H1 (cell line): ENCODE results near the gene LSM14B. TPM values are rescaled to one million over a fixed set of nuclear protein-coding genes. Genes with fewer than 3 reads are reported as not detected.

Experiments used
- CTCF ChIA-PET: fragments of 300-600 bp; sonication (Branson Sonifier 250); formaldehyde crosslinking; loops from one replicate; lab custom pipeline; 2021; ENCODE audit not compliant: partially characterized antibody; lab: Charles Lee
- POLR2A ChIA-PET: fragments of 300-600 bp; sonication (Branson Sonifier 250); formaldehyde crosslinking; loops from one replicate; lab custom pipeline; 2021; ENCODE audit warnings: inconsistent platforms; ENCODE audit not compliant: partially characterized antibody; lab: Charles Lee
- DNase-seq, 2 experiments: peaks; one replicate each; pipeline versions ENCODE4 v3.0.0 to v3.0.0-alpha.2; 2010 to 2022; ENCODE audit warnings: low spot score in 2 of 2, low read depth in 1 of 2, mixed read lengths in 1 of 2
- FAIRE-seq: peaks from 2 replicates; lab custom pipeline; 2011; peaks lifted over from hg19 to GRCh38; lab: Jason Lieb, UNC
- H2AFZ ChIP-seq: 2 replicates; pipeline ENCODE4 v1.8.1; 2012; ENCODE audit warnings: low read length, inconsistent platforms
- H2AK5ac ChIP-seq: 2 replicates; pipeline ENCODE4 v1.6.1; 2013; ENCODE audit warnings: low read depth, low read length
- H2BK120ac ChIP-seq: replicated peaks from 2 replicates; pipeline ENCODE3; 2013; ENCODE audit warnings: low read depth, low read length, inconsistent platforms
- H2BK12ac ChIP-seq: 2 replicates; pipeline ENCODE4 v1.6.1; 2013; ENCODE audit warnings: low read depth, low read length
- H2BK15ac ChIP-seq: 2 replicates; pipeline ENCODE4 v1.6.1; 2013; ENCODE audit warnings: low read length
- H2BK20ac ChIP-seq: 2 replicates; pipeline ENCODE4 v1.6.1; 2013; ENCODE audit warnings: low read length
- H2BK5ac ChIP-seq: 2 replicates; pipeline ENCODE4 v1.6.1; 2013; ENCODE audit warnings: low read depth, low read length
- H3K14ac ChIP-seq: 2 replicates; pipeline ENCODE4 v1.6.1; 2013; ENCODE audit warnings: inconsistent platforms; ENCODE audit not compliant: insufficient read length
- H3K18ac ChIP-seq: 2 replicates; pipeline ENCODE4 v1.6.1; 2013; ENCODE audit warnings: low read length; ENCODE audit errors: extremely low read depth
- H3K23ac ChIP-seq: 2 replicates; pipeline ENCODE4 v1.6.1; 2013; ENCODE audit warnings: inconsistent platforms; ENCODE audit not compliant: insufficient read length
- H3K23me2 ChIP-seq: 2 replicates; pipeline ENCODE4 v1.6.1; 2013; ENCODE audit warnings: low read depth, low read length
- H3K27ac ChIP-seq: 2 replicates; pipeline ENCODE4 v1.6.1; 2011; ENCODE audit warnings: low read depth, low read length, inconsistent platforms
- H3K27me3 ChIP-seq, 4 experiments: replicated peaks in 1 of 4; 1 replicate in 1 of 4; 2 replicates in 3 of 4; pipeline versions ENCODE4 v1.6.1 to v1.8.1; 2011 to 2013; ENCODE audit warnings: low read length in 3 of 4, mild to moderate bottlenecking in 3 of 4, inconsistent platforms in 2 of 4, mixed read lengths in 2 of 4, moderate library complexity in 1 of 4; ENCODE audit not compliant: control insufficient read depth in 3 of 4, insufficient read depth in 3 of 4; ENCODE audit errors: extremely low read depth in 1 of 4
- H3K36me3 ChIP-seq, 4 experiments: 2 replicates each; pipeline versions ENCODE4 v1.6.1 to v1.8.1; 2011 to 2013; ENCODE audit warnings: mild to moderate bottlenecking in 4 of 4, low read length in 3 of 4, moderate library complexity in 2 of 4, control low read depth in 1 of 4, inconsistent platforms in 1 of 4; ENCODE audit not compliant: insufficient read depth in 4 of 4, control insufficient read depth in 2 of 4
- H3K4ac ChIP-seq: replicated peaks from 2 replicates; pipeline ENCODE3; 2013; ENCODE audit warnings: low read length, low read depth, mixed read lengths, inconsistent platforms; ENCODE audit not compliant: insufficient read length
- H3K4me1 ChIP-seq, 4 experiments: replicated peaks in 1 of 4; 1 replicate in 1 of 4; 2 replicates in 3 of 4; pipeline versions ENCODE4 v1.6.1 to v1.8.1; 2011 to 2013; ENCODE audit warnings: low read length in 3 of 4, inconsistent platforms in 2 of 4, mixed read lengths in 1 of 4; ENCODE audit not compliant: insufficient read depth in 4 of 4, control insufficient read depth in 3 of 4
- H3K4me2 ChIP-seq, 2 experiments: 2 replicates each; pipeline versions ENCODE4 v1.6.1 to v1.8.1; 2011 to 2013; ENCODE audit warnings: low read depth in 2 of 2, low read length in 2 of 2, control low read depth in 1 of 2, inconsistent platforms in 1 of 2, mild to moderate bottlenecking in 1 of 2; ENCODE audit not compliant: insufficient read depth in 1 of 2
- H3K4me3 ChIP-seq, 4 experiments: fragments of 200-600, 300-600 bp in 1 of 4; sonication (generic), shearing (Covaris generic), sonication (Bioruptor Twin) in 1 of 4; 2 replicates each; pipeline versions ENCODE4 v1.5.1 to v1.8.1; 2011 to 2016; ENCODE audit warnings: low read length in 4 of 4, low read depth in 3 of 4, control low read depth in 2 of 4, inconsistent platforms in 2 of 4, mild to moderate bottlenecking in 2 of 4, mixed read lengths in 1 of 4, moderate library complexity in 1 of 4; ENCODE audit not compliant: insufficient read depth in 2 of 4; ENCODE audit errors: extremely low read depth in 1 of 4
- H3K56ac ChIP-seq: replicated peaks from 2 replicates; pipeline ENCODE3; 2013; ENCODE audit warnings: low read depth, mild to moderate bottlenecking, mixed read lengths, low read length, inconsistent platforms; ENCODE audit not compliant: insufficient read length
- H3K79me1 ChIP-seq: 2 replicates; pipeline ENCODE4 v1.6.1; 2013; ENCODE audit warnings: low read depth, low read length, control low read depth
- H3K79me2 ChIP-seq, 2 experiments: 2 replicates each; pipeline versions ENCODE4 v1.6.1 to v1.8.1; 2012 to 2013; ENCODE audit warnings: low read length in 2 of 2, mild to moderate bottlenecking in 2 of 2, inconsistent platforms in 1 of 2; ENCODE audit not compliant: insufficient read depth in 2 of 2, control insufficient read depth in 1 of 2
- H3K9ac ChIP-seq, 4 experiments: replicated peaks in 1 of 4; 1 replicate in 1 of 4; 2 replicates in 3 of 4; pipeline versions ENCODE4 v1.6.1 to v1.8.1; 2011 to 2013; ENCODE audit warnings: low read depth in 3 of 4, low read length in 3 of 4, control low read depth in 2 of 4, mild to moderate bottlenecking in 2 of 4, moderate library complexity in 2 of 4, inconsistent platforms in 1 of 4; ENCODE audit errors: extremely low read depth in 1 of 4
- H3K9me3 ChIP-seq, 2 experiments: 2 replicates each; pipeline versions ENCODE4 v1.6.1 to v1.8.1; 2012 to 2013; ENCODE audit warnings: mild to moderate bottlenecking in 2 of 2, moderate library complexity in 2 of 2, control low read depth in 1 of 2, inconsistent platforms in 1 of 2, low read depth in 1 of 2, low read length in 1 of 2, mixed read lengths in 1 of 2; ENCODE audit not compliant: insufficient read depth in 2 of 2
- H4K20me1 ChIP-seq, 2 experiments: replicated peaks in 1 of 2; 2 replicates each; pipeline versions ENCODE3 to v1.8.1; 2011 to 2013; ENCODE audit warnings: inconsistent platforms in 2 of 2, low read length in 2 of 2, mild to moderate bottlenecking in 1 of 2; ENCODE audit not compliant: insufficient read depth in 2 of 2, control insufficient read depth in 1 of 2
- H4K5ac ChIP-seq: 2 replicates; pipeline ENCODE4 v1.6.1; 2013; ENCODE audit warnings: low read length, low read depth, mixed read lengths, inconsistent platforms; ENCODE audit not compliant: insufficient read length
- H4K8ac ChIP-seq: 2 replicates; pipeline ENCODE4 v1.8.0; 2013; ENCODE audit warnings: mild to moderate bottlenecking, moderate library complexity, low read length, inconsistent platforms; ENCODE audit not compliant: insufficient read depth; ENCODE audit errors: extremely low read depth
- H4K91ac ChIP-seq: replicated peaks from 2 replicates; pipeline ENCODE3; 2013; ENCODE audit warnings: low read length, mixed read lengths, inconsistent platforms; ENCODE audit not compliant: insufficient read length
- ASH2L ChIP-seq: fragments of 200-600, 300-600 bp; sonication (generic); IDR thresholded peaks from one replicate; pipeline ENCODE4 v1.7.1; 2017; ENCODE audit warnings: low read length
- ATF3 ChIP-seq: IDR thresholded peaks from 2 replicates; pipeline ENCODE4 v1.6.1; 2011; ENCODE audit warnings: low read depth, mild to moderate bottlenecking, low read length; ENCODE audit not compliant: insufficient read depth
- BACH1 ChIP-seq: IDR thresholded peaks from 2 replicates; pipeline ENCODE4 v1.6.1; 2012; ENCODE audit warnings: low read length, improper control_type of control experiment
- CHD2 ChIP-seq: IDR thresholded peaks from 2 replicates; pipeline ENCODE4 v1.6.1; 2012; ENCODE audit warnings: low read length, improper control_type of control experiment
- EP300 ChIP-seq, 2 experiments: IDR thresholded peaks; 1 replicate in 1 of 2; 2 replicates in 1 of 2; pipeline ENCODE4 v1.6.1; 2011 to 2012; ENCODE audit warnings: low read depth in 2 of 2, low read length in 2 of 2, mild to moderate bottlenecking in 2 of 2, borderline replicate concordance in 1 of 2, inconsistent platforms in 1 of 2, moderate library complexity in 1 of 2
- RBBP5 ChIP-seq: IDR thresholded peaks from 2 replicates; pipeline ENCODE4 v1.7.1; 2012; ENCODE audit warnings: low read depth, mild to moderate bottlenecking, inconsistent platforms, low read length, moderate library complexity, borderline replicate concordance
- RXRA ChIP-seq: IDR thresholded peaks from 2 replicates; pipeline ENCODE4 v1.6.1; 2011; ENCODE audit warnings: low read depth, mild to moderate bottlenecking, low read length, moderate library complexity; ENCODE audit not compliant: insufficient read depth
- SIRT6 ChIP-seq: IDR thresholded peaks from one replicate; pipeline ENCODE4 v1.7.1; 2012; ENCODE audit warnings: low read length, inconsistent platforms
- SIX5 ChIP-seq: IDR thresholded peaks from 2 replicates; pipeline ENCODE4 v1.6.1; 2011; ENCODE audit warnings: mild to moderate bottlenecking, low read depth, low read length
- SP2 ChIP-seq: IDR thresholded peaks from 2 replicates; pipeline ENCODE4 v1.6.1; 2012; ENCODE audit warnings: mild to moderate bottlenecking, low read length, inconsistent platforms
- TAF1 ChIP-seq: IDR thresholded peaks from 2 replicates; pipeline ENCODE4 v1.6.1; 2011; ENCODE audit warnings: mild to moderate bottlenecking, low read depth, low read length
- WGBS, 2 experiments: shearing (Covaris generic) in 1 of 2; methylation state at CpG; one replicate each; pipeline versions ENCODE4 v1.1.6 to v1.1.7; 2013 to 2015; ENCODE audit warnings: low lambda C conversion rate in 2 of 2, mixed read lengths in 2 of 2, inconsistent platforms in 1 of 2, low coverage in 1 of 2, missing lambda C conversion rate in 1 of 2; ENCODE audit not compliant: insufficient replicate concordance in 2 of 2, insufficient coverage in 1 of 2, insufficient read length in 1 of 2; ENCODE audit errors: extremely low coverage in 1 of 2, missing lambda C conversion rate in 1 of 2; 5-methylcytosine and 5-hydroxymethylcytosine counted together
- polyA plus RNA-seq, 7 experiments: library from polyadenylated mRNA; depleted of rRNA in 3 of 7; stranded (reverse) in 5 of 7; unstranded in 2 of 7; fragments of >200 nt in 5 of 7; fragments of 200-250 nt in 2 of 7; gene quantifications; 1 replicate in 5 of 7; 2 replicates in 1 of 7; 4 replicates in 1 of 7; pipeline versions ENCODE4 v1.2.1 to v1.2.3, GENCODE V29; 2011 to 2013; ENCODE audit warnings: missing spikeins in 2 of 7, mixed read lengths in 2 of 7
- total RNA-seq: library from RNA; stranded (reverse); fragmentation: NEBNext Ultra II Directional; extraction: Animal tissue kit (Norgen Biotek cat#: 25700); gene quantifications from 2 replicates; pipeline ENCODE4 v1.2.1, GENCODE V29; 2021
- TF ChIP-seq, protein P1 (sequence below): IDR thresholded peaks from 2 replicates; pipeline ENCODE4 v1.6.1; 2012; ENCODE audit warnings: inconsistent platforms

LSM14B gene
- total and polyA plus RNA-seq, 2 of the 8 experiments (the other 6 are each of a cell fraction or from before 2014, with no cell fraction given) = 58.3 to 65.6 TPM

GRCh38 chr20:62159839-62160238 lies 37.6 kb downstream of the LSM14B start:
- POLR2A ChIA-PET = interaction anchor here (1.9 kb wide), 1 partner anchor 12 kb away, joined by 5 read pairs; no protein-coding TSS in a partner anchor
- H3K18ac ChIP-seq = no peak overlapping the region
- FAIRE-seq = no peak
- TF ChIP-seq SIX5 (no peak), RBBP5 (no peak), SP2 (no peak), RXRA (no peak), SIRT6 (no peak), CHD2 (no peak), TAF1 (no peak), EP300 (IDR thresholded peaks at IDR 0.05; ENCODE audit: borderline replicate concordance in 1 of 2, low read depth in 2 of 2, low read length in 2 of 2) (no peak), ASH2L (no peak), ATF3 (no peak), BACH1 (no peak)
- TF ChIP-seq, protein P1, sequence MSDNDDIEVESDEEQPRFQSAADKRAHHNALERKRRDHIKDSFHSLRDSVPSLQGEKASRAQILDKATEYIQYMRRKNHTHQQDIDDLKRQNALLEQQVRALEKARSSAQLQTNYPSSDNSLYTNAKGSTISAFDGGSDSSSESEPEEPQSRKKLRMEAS = no peak

More at GRCh38 chr20:62159839-62160238, 37.6 kb downstream of the LSM14B start:
- H2AK5ac ChIP-seq = no peak overlapping the region
- H2BK15ac ChIP-seq = no peak overlapping the region
- H2AFZ ChIP-seq = no peak overlapping the region
- no peak for DNase-seq
- H2BK5ac ChIP-seq = peak overlapping the region; percentile 40; the same call in 1 of the 2 replicates
- no peaks in the 10 kb centered on the region for H3K9me3 ChIP-seq
- no peak overlapping the region for H4K91ac ChIP-seq
- no peak overlapping the region for H2BK12ac ChIP-seq
- H3K4ac ChIP-seq = no peak overlapping the region
- H3K27ac ChIP-seq = no peak overlapping the region
- CTCF ChIA-PET = no interaction called here
- no peaks in the 10 kb centered on the region for H3K27me3 ChIP-seq
- whole genome bisulfite sequencing, 2 experiments = 92% methylated on average over 13 of the region's 14 CpGs; no CpG with 5 or more reads in 1 of the 2 experiments
- H4K5ac ChIP-seq = no peak overlapping the region
- H3K56ac ChIP-seq = no peak overlapping the region
- H3K9ac ChIP-seq = no peak overlapping the region
- H3K4me3 ChIP-seq = no peak overlapping the region
- peaks cover 19 to 54% of the 10 kb centered on the region in 2 experiments for H4K20me1 ChIP-seq
- no peak overlapping the region for H3K14ac ChIP-seq
- no peak overlapping the region for H4K8ac ChIP-seq
- peaks cover 11 to 33% (median 22%) of the 10 kb centered on the region in 4 experiments for H3K36me3 ChIP-seq
- H2BK120ac ChIP-seq = no peak overlapping the region
- peaks cover 5 to 50% of the 10 kb centered on the region in 2 experiments; a peak in 3 of 4 replicates for H3K79me2 ChIP-seq
- H3K4me1 ChIP-seq = peaks cover 0 to 16% (median 8%) of the 10 kb centered on the region in 4 experiments; a peak in 6 of 7 replicates
- no peak overlapping the region for H3K4me2 ChIP-seq
- no peak overlapping the region for H3K23ac ChIP-seq
- H2BK20ac ChIP-seq = no peak overlapping the region
- peaks cover 15% of the 10 kb centered on the region for H3K79me1 ChIP-seq
- H3K23me2 ChIP-seq = no peaks in the 10 kb centered on the region
